Placental pericyte (primary cell): Measurements from ENCODE around the gene TMEM215. TPM values are rescaled to one million over a fixed set of nuclear protein-coding genes. Genes with fewer than 3 reads are reported as not detected.

Source experiments
- small RNA-seq: library from RNA; depleted of rRNA; stranded (forward); fragments of <200 nt; gene quantifications from one replicate; pipeline ENCODE3, GENCODE V24; 2012; ENCODE audit warnings: low replicate concordance
- total RNA-seq: library from RNA; depleted of rRNA; stranded (reverse); fragments of >200 nt; gene quantifications from 2 replicates; pipeline ENCODE4 v1.2.3, GENCODE V29; 2012

TMEM215 gene
- total RNA-seq: not detected in 2 replicates

DNA sequence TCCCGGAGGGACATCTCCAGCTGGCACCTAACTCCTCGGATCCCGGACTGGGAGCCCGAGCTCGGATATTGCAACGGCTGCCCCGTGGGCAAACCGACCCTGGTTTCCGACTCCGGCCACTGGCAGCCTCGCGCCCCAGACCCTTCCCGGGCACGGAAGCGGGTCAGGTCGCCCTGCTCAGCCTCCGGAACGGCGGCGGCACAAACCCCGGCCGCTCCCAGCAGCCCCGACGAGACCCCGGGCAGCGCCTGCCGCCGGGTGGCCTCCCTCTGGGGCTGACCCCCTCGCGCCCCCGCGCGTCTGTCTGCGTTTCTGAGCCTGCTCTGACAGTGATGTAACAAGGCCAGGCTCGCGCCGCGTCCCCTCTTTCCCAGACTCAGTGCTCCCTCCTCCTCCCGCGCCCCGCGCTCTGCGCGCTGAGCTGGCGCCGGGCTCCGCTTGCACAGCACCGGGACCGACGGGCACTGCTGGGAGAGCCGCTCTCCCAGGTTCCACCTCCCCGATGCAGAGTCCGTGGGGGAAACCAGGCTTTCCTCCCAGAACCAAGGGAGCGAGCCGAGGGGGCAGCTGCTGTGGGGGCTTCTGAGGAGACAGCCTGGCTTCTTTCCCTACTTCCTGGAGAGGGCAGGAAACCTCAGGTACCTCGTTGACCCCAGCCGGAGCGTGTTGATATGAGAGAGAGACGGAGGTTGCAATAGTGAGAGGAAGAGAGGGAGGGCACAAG lies at the start of gene TMEM215:
TSS of gene TMEM215 (plus strand) at position 373 of the 724 bp plus-strand sequence. CDS start 644 bp downstream, outside the sequence.

Small RNAs within 50 kb of the gene (small RNA-seq; reads per million reads assigned to genes)
- gene RF00019: not detected

Other genes with a start within 250 kb of the TMEM215 start
- 1.3 and 2.0 TPM in 2 replicates for gene SMIM27, start 231.2 kb upstream of the TMEM215 start, total RNA-seq
- 21.2 and 31.8 TPM in 2 replicates for gene TOPORS, start 231.0 kb upstream of the TMEM215 start, total RNA-seq
- 12.9 and 38.5 TPM in 2 replicates for gene NDUFB6, start 210.4 kb upstream of the TMEM215 start, total RNA-seq
- gene TAF1L, start 147.9 kb upstream of the TMEM215 start, total RNA-seq: under 0.01 TPM in 1 of 2 replicates, not detected in the other
- gene APTX, start 218.1 kb downstream of the TMEM215 start, total RNA-seq: 31.6 and 42.2 TPM in 2 replicates
- gene DNAJA1, start 241.7 kb downstream of the TMEM215 start, total RNA-seq: 60.6 and 105 TPM in 2 replicates